CD4-positive, alpha-beta T cell (primary cell): ENCODE measurements around the gene PLEKHF1. TPM values are rescaled to one million over a fixed set of nuclear protein-coding genes. Genes with fewer than 3 reads are reported as not detected.

Source experiments
- ATAC-seq: fragments of 200-7000 bp; cut with Tn5 transposase; one replicate; pipeline ENCODE4 v1.10.0; 2022; ENCODE audit warnings: mild to moderate bottlenecking; ENCODE audit not compliant: poor library complexity
- CTCF ChIA-PET: fragments of 350-600 bp; sonication (Branson Sonifier 250); formaldehyde crosslinking; loops from one replicate; lab custom pipeline; 2021; ENCODE audit warnings: antibody characterized with exemption, inconsistent platforms; lab: Charles Lee
- POLR2A ChIA-PET: fragments of 350-600 bp; sonication (Branson Sonifier 250); formaldehyde crosslinking; loops from one replicate; lab custom pipeline; 2021; ENCODE audit warnings: antibody characterized with exemption, inconsistent platforms; lab: Charles Lee
- DNase-seq, 14 experiments: peaks; one replicate each; pipeline ENCODE4 v3.0.0-alpha.2; 2013 to 2020; ENCODE audit warnings: mixed read lengths in 2 of 14
- H3K27ac ChIP-seq, 2 donors: one replicate each; pipeline versions ENCODE4 v1.5.1 to v1.7.0; 2013; ENCODE audit warnings: low read length in 2 of 2, low read depth in 1 of 2, mild to moderate bottlenecking in 1 of 2
- H3K27me3 ChIP-seq, 2 experiments: 1 replicate in 1 of 2; 2 replicates in 1 of 2; pipeline versions ENCODE4 v1.6.1 to v1.7.0; 2013; ENCODE audit warnings: low read length in 2 of 2, control low read depth in 1 of 2, mild to moderate bottlenecking in 1 of 2, moderate library complexity in 1 of 2; ENCODE audit not compliant: insufficient read depth in 2 of 2, control insufficient read depth in 1 of 2
- H3K36me3 ChIP-seq: one replicate; pipeline ENCODE4 v1.6.1; 2013; ENCODE audit warnings: low read length, control low read depth; ENCODE audit not compliant: insufficient read depth
- H3K4me1 ChIP-seq: one replicate; pipeline ENCODE4 v1.6.1; 2013; ENCODE audit warnings: low read length, control low read depth; ENCODE audit not compliant: insufficient read depth
- H3K4me3 ChIP-seq: one replicate; pipeline ENCODE4 v1.5.1; 2013; ENCODE audit warnings: mild to moderate bottlenecking, low read length, moderate library complexity
- H3K9me3 ChIP-seq, 2 experiments: 1 replicate in 1 of 2; 2 replicates in 1 of 2; pipeline versions ENCODE4 v1.6.1 to v1.7.0; 2013; ENCODE audit warnings: low read length in 2 of 2, mild to moderate bottlenecking in 2 of 2, control low read depth in 1 of 2, moderate library complexity in 1 of 2; ENCODE audit not compliant: control insufficient read depth in 1 of 2, insufficient read depth in 1 of 2
- H3K27ac Mint-ChIP-seq: one replicate; pipeline ENCODE4 v1.8.0; 2020; ENCODE audit warnings: mixed read lengths
- H3K27me3 Mint-ChIP-seq: one replicate; pipeline ENCODE4 v1.8.0; 2021; ENCODE audit warnings: mixed read lengths
- H3K36me3 Mint-ChIP-seq: one replicate; pipeline ENCODE4 v1.8.0; 2021; ENCODE audit warnings: low read depth, mixed read lengths
- H3K4me1 Mint-ChIP-seq: one replicate; pipeline ENCODE4 v1.8.0; 2021; ENCODE audit warnings: low read depth, mixed read lengths
- H3K4me3 Mint-ChIP-seq: one replicate; pipeline ENCODE4 v1.8.0; 2020; ENCODE audit warnings: mild to moderate bottlenecking, mixed read lengths
- H3K9me3 Mint-ChIP-seq: one replicate; pipeline ENCODE4 v1.8.0; 2020; ENCODE audit warnings: mixed read lengths
- CTCF ChIP-seq: fragments of 200-600 bp; IDR thresholded peaks from one replicate; pipeline ENCODE4 v1.8.0; 2022; ENCODE audit warnings: antibody characterized with exemption, mild to moderate bottlenecking
- intact Hi-C, 2 experiments: fragments of 100-400 bp; cut with DNase I in 1 of 2; cut with micrococcal nuclease in 1 of 2; formaldehyde crosslinking; loops; one replicate each; pipeline versions ENCODE4 v1.15.1 to v1.9.0; 2023 to 2025; cut with DNase I, micrococcal nuclease
- total RNA-seq, 174 experiments: library from RNA in 2 of 174; stranded (reverse) in 2 of 174; gene quantifications; one replicate each; pipeline ENCODE4 v1.2.3 and lab custom pipeline; 2021 to 2026

Gene PLEKHF1
- total RNA-seq, 2 experiments from 2014 or later: 37.5 to 41.0 TPM

- Mint-ChIP-seq H3K27ac (peak overlapping the region; percentile 92), H3K9me3 (no peaks in the 10 kb centered on the region), H3K36me3 (peaks cover 67% of the 10 kb centered on the region), H3K27me3 (no peaks in the 10 kb centered on the region), H3K4me1 (peaks cover 83% of the 10 kb centered on the region), H3K4me3 (no peak overlapping the region)
- Histone ChIP-seq H3K4me3 (no peak overlapping the region), H3K27ac (peak overlapping the region; percentile 64 to 78), H3K9me3 (no peaks in the 10 kb centered on the region), H3K27me3 (no peaks in the 10 kb centered on the region), H3K4me1 (peaks cover 100% of the 10 kb centered on the region), H3K36me3 (peaks cover 53% of the 10 kb centered on the region)
- TF ChIP-seq CTCF: no peak
- DNase-seq (no peak), ATAC-seq (no peak)
- intact Hi-C loops: loop anchor here in 1 of 2 experiments (5.0 kb wide), 1 partner anchor 168 kb away; no protein-coding TSS in a partner anchor
- ChIA-PET CTCF (interaction anchor here (0.7 to 3.1 kb wide), 2 partner anchors 41 to 64 kb away, joined by 3 to 37 read pairs; partner anchors contain the start of gene C19orf12), POLR2A (interaction anchor here (0.6 to 5.5 kb wide), 6 partner anchors 9 to 140 kb away, joined by 3 to 107 read pairs (median 32); partner anchors contain the start of genes C19orf12, PLEKHF1 and POP4)
Observed at GRCh38 chr19:29674374-29675119, 9.3 kb downstream of the PLEKHF1 start.

DNA sequence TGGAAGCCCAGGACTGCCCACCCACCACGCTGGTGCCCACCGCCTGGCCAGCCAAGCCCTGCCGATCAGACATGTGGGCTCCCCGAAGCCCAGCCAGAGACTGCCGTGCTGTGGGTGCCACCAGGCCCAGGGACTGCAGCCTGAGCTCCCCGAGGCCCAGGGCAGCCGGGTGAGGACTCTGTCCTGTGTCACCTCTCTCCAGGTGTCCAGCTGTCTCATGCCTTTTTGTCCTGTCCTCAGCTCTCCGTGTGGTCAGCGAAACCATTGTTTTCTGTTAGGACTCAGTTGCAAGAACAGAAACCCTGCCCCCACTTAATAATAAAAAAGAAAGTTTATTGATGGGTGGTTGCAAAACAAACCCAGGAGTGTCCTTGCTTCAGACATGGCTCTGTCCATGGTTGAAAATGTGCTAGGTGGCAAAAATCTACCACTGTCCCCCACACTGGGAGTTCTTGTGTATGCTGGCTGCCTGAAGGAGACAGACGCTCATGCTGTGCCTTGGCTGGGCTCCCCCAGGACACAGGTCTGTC is 9.9 kb downstream of the PLEKHF1 start:
- no peaks in the 10 kb centered on the region for H3K27me3 Mint-ChIP-seq
- ChIA-PET POLR2A (interaction anchor here (0.6 to 5.5 kb wide), 4 partner anchors 10 to 140 kb away, joined by 3 to 102 read pairs (median 16); partner anchors contain the start of genes C19orf12, PLEKHF1 and POP4), CTCF (interaction anchor here (0.7 kb wide), 1 partner anchor 65 kb away, joined by 3 read pairs; no protein-coding TSS in a partner anchor)
- H3K4me3 Mint-ChIP-seq: no peak overlapping the region
- H3K9me3 Mint-ChIP-seq: no peaks in the 10 kb centered on the region
- H3K4me3 ChIP-seq: no peak overlapping the region
- peaks cover 60% of the 10 kb centered on the region for H3K36me3 Mint-ChIP-seq
- no peak for ATAC-seq
- no peaks in the 10 kb centered on the region for H3K27me3 ChIP-seq
- DNase-seq: peak in 1 of 14 experiments; percentile 26
- H3K4me1 ChIP-seq: peaks cover 100% of the 10 kb centered on the region
- peaks cover 83% of the 10 kb centered on the region for H3K4me1 Mint-ChIP-seq
- TF ChIP-seq CTCF: no peak
- peaks cover 50% of the 10 kb centered on the region for H3K36me3 ChIP-seq
- intact Hi-C loops: no loop called here
- H3K9me3 ChIP-seq: no peaks in the 10 kb centered on the region
- H3K27ac ChIP-seq: peak overlapping the region; percentile 69 to 78
- peak overlapping the region; percentile 92 for H3K27ac Mint-ChIP-seq

DNA sequence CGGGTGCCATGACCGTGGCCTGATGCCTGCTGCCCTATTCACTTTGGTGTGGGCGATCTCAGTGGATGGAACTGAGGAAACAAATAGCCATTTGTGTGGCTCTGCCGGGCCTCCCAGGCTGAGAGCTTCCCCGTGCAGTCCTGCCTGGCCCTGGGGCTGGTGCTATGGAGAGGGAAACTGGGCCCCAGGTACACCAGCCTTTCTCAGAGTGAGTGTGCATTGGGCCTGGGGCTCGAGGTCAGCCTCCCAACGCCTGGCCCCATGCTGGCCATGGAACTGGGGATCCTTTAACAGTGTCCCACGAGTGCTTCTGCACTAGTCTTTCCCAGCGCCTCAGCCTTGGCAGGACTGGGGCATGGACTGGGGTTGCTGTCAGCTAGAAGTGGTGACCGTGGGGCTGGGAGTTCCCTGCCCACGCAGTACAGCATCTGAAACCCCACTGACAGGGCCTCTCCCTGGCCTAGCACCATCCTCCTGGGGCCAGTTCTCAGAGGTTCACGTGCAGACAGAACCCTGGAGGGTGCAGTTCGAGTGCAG is 10.5 kb downstream of the PLEKHF1 start:
- Histone ChIP-seq H3K4me1 (peaks cover 100% of the 10 kb centered on the region), H3K27ac (peak overlapping the region; percentile 69 to 78), H3K4me3 (no peak overlapping the region), H3K9me3 (no peaks in the 10 kb centered on the region), H3K27me3 (no peaks in the 10 kb centered on the region), H3K36me3 (peaks cover 50% of the 10 kb centered on the region)
- no peak overlapping the region for H3K4me3 Mint-ChIP-seq
- DNase-seq: peak in 1 of 14 experiments; percentile 29
- no peak for ATAC-seq
- CTCF ChIA-PET: interaction anchor here (0.7 to 3.2 kb wide), 3 partner anchors 8 to 65 kb away, joined by 3 to 14 read pairs (median 3); no protein-coding TSS in a partner anchor
- no peak for TF ChIP-seq CTCF
- H3K4me1 Mint-ChIP-seq: peaks cover 84% of the 10 kb centered on the region
- no peaks in the 10 kb centered on the region for H3K27me3 Mint-ChIP-seq
- peaks cover 58% of the 10 kb centered on the region for H3K36me3 Mint-ChIP-seq
- H3K9me3 Mint-ChIP-seq: no peaks in the 10 kb centered on the region
- intact Hi-C loops: no loop called here
- peak overlapping the region; percentile 92 for H3K27ac Mint-ChIP-seq
- POLR2A ChIA-PET: interaction anchor here (1.4 to 5.5 kb wide), 3 partner anchors 10 to 70 kb away, joined by 5 to 102 read pairs (median 28); partner anchors contain the start of genes C19orf12, PLEKHF1 and POP4
